Panc1 (cell line): ENCODE data around the gene MEOX2. TPM values are rescaled to one million over a fixed set of nuclear protein-coding genes. Genes with fewer than 3 reads are reported as not detected.

Experiments
- ATAC-seq: fragments of 200-7000 bp; cut with Tn5 transposase; 2 replicates; pipeline ENCODE4 v1.9.1; 2020; ENCODE audit warnings: mild to moderate bottlenecking, moderate library complexity
- BruUV-seq: library from RNA; stranded (reverse); fragments of 400-500 nt; replicated peaks from 2 replicates; lab custom pipeline; 2021; lab: Mats Ljungman, UMichigan
- CTCF ChIA-PET: fragments of 300-600 bp; sonication (Branson Sonifier 250); formaldehyde crosslinking; loops from one replicate; lab custom pipeline; 2022; ENCODE audit warnings: antibody characterized with exemption; lab: Charles Lee
- POLR2A ChIA-PET: fragments of 300-600 bp; sonication (Branson Sonifier 250); formaldehyde crosslinking; loops from one replicate; lab custom pipeline; 2022; ENCODE audit warnings: antibody characterized with exemption; lab: Charles Lee
- DNase-seq: peaks from one replicate; pipeline ENCODE4 v3.0.0-alpha.2; 2010; ENCODE audit warnings: low read depth, low spot score
- H3K27ac ChIP-seq: 2 replicates; pipeline ENCODE4 v1.5.1; 2011; ENCODE audit warnings: mild to moderate bottlenecking, low read length, inconsistent platforms
- H3K27me3 ChIP-seq: fragments of 200-500 bp; sonication (Bioruptor generic); 2 replicates; pipeline ENCODE4 v1.6.0; 2014; ENCODE audit warnings: low read length, inconsistent platforms; ENCODE audit not compliant: control insufficient read depth, insufficient read depth
- H3K36me3 ChIP-seq: fragments of 200-500 bp; sonication (Bioruptor generic); 2 replicates; pipeline ENCODE4 v1.5.1; 2014; ENCODE audit warnings: inconsistent platforms, mild to moderate bottlenecking, low read length, moderate library complexity; ENCODE audit not compliant: control insufficient read depth, insufficient read depth
- H3K4me1 ChIP-seq: 2 replicates; pipeline ENCODE4 v1.5.1; 2011; ENCODE audit warnings: inconsistent platforms, mild to moderate bottlenecking, low read length, moderate library complexity; ENCODE audit not compliant: control insufficient read depth, insufficient read depth
- H3K4me3 ChIP-seq, 2 experiments: 2 replicates each; pipeline ENCODE4 v1.5.1; 2011 to 2012; ENCODE audit warnings: low read depth in 2 of 2, low read length in 2 of 2, mild to moderate bottlenecking in 2 of 2, inconsistent platforms in 1 of 2, moderate library complexity in 1 of 2
- H3K9me3 ChIP-seq: fragments of 200-500 bp; sonication (Bioruptor generic); 2 replicates; pipeline ENCODE4 v1.5.1; 2014; ENCODE audit warnings: low read depth, mild to moderate bottlenecking, inconsistent platforms, low read length, moderate library complexity; ENCODE audit not compliant: control insufficient read depth, insufficient read depth
- CTCF ChIP-seq: fragments of 450-650 bp; IDR thresholded peaks from 2 replicates; pipeline ENCODE4 v1.5.1; 2017; ENCODE audit warnings: mild to moderate bottlenecking
- POLR2AphosphoS5 ChIP-seq: IDR thresholded peaks from 2 replicates; pipeline ENCODE4 v1.6.1; 2012; ENCODE audit warnings: mild to moderate bottlenecking, low read depth, low read length, moderate library complexity
- REST ChIP-seq, 2 experiments: IDR thresholded peaks; 2 replicates each; pipeline ENCODE4 v1.6.1; 2011 to 2012; ENCODE audit warnings: low read depth in 2 of 2, control low read depth in 1 of 2, low read length in 1 of 2, mild to moderate bottlenecking in 1 of 2, moderate library complexity in 1 of 2; ENCODE audit not compliant: insufficient read depth in 1 of 2
- SIN3A ChIP-seq: IDR thresholded peaks from 2 replicates; pipeline ENCODE4 v1.6.1; 2012; ENCODE audit warnings: low read depth, mild to moderate bottlenecking, low read length, moderate library complexity, borderline replicate concordance; ENCODE audit not compliant: insufficient read depth
- TCF7L2 ChIP-seq: IDR thresholded peaks from 2 replicates; pipeline ENCODE4 v1.6.1; 2011; ENCODE audit warnings: mild to moderate bottlenecking, low read depth, low read length, inconsistent platforms
- in situ Hi-C: cut with HindIII; loops from 2 replicates; pipeline ENCODE4 v1.10.0; 2016; ENCODE audit warnings: low sequenced_read_pairs, low pct_unique_long_range_greater_than_20kb
- intact Hi-C: fragments of 100-400 bp; cut with micrococcal nuclease; formaldehyde crosslinking; loops from one replicate; pipeline ENCODE4 v1.10.0; 2022; ENCODE audit not compliant: unreplicated experiment
- total RNA-seq: library from RNA; stranded (reverse); gene quantifications from one replicate; pipeline ENCODE4 v1.2.1, GENCODE V29; 2021; ENCODE audit not compliant: unreplicated experiment

The MEOX2 gene
- total RNA-seq, 1 experiment from 2014 or later: not detected

- TF ChIP-seq REST (IDR thresholded peaks at IDR 0.05; ENCODE audit: insufficient read depth in 1 of 2, low read depth in 2 of 2, low read length in 1 of 2) (no peak), CTCF (no peak), TCF7L2 (no peak), POLR2AphosphoS5 (no peak), SIN3A (no peak)
- H3K9me3 ChIP-seq: no peaks in the 10 kb centered on the region
- in situ Hi-C loops: no loop called here
- H3K4me3 ChIP-seq: no peak overlapping the region
- ChIA-PET CTCF (no interaction called here), POLR2A (no interaction called here)
- peaks cover 15% of the 10 kb centered on the region for H3K4me1 ChIP-seq
- ATAC-seq (no peak), DNase-seq (no peak)
- no TSS peak for BruUV-seq
- H3K27ac ChIP-seq: no peak overlapping the region
- intact Hi-C loops: no loop called here
- H3K27me3 ChIP-seq: peaks cover 34% of the 10 kb centered on the region
- H3K36me3 ChIP-seq: no peaks in the 10 kb centered on the region
Observed at GRCh38 chr7:15688911-15689310, 2.4 kb upstream of the MEOX2 start.

- ATAC-seq: no peak
- H3K9me3 ChIP-seq: no peaks in the 10 kb centered on the region
- no peaks in the 10 kb centered on the region for H3K36me3 ChIP-seq
- H3K4me1 ChIP-seq: peaks cover 15% of the 10 kb centered on the region
- ChIA-PET CTCF (interaction anchor here (0.6 kb wide), 1 partner anchor 189 kb away, joined by 5 read pairs; no protein-coding TSS in a partner anchor), POLR2A (no interaction called here)
- no peak overlapping the region for H3K27ac ChIP-seq
- TF ChIP-seq TCF7L2 (no peak), POLR2AphosphoS5 (no peak), SIN3A (no peak), CTCF (no peak), REST (IDR thresholded peaks at IDR 0.05; ENCODE audit: insufficient read depth in 1 of 2, low read depth in 2 of 2, low read length in 1 of 2) (no peak)
- BruUV-seq: no TSS peak
- peaks cover 37% of the 10 kb centered on the region for H3K27me3 ChIP-seq
- H3K4me3 ChIP-seq: no peak overlapping the region
- in situ Hi-C loops (no loop called here), intact Hi-C loops (no loop called here)
- DNase-seq: no peak
Observed at GRCh38 chr7:15688279-15688626, 1.8 kb upstream of the MEOX2 start.
